ENCODE measurements around the gene CFAP157. TPM values are rescaled to one million over a fixed set of nuclear protein-coding genes. Genes with fewer than 3 reads are reported as not detected.

CFAP157 gene
- total RNA-seq, result not detected in 2 replicates

DNA sequence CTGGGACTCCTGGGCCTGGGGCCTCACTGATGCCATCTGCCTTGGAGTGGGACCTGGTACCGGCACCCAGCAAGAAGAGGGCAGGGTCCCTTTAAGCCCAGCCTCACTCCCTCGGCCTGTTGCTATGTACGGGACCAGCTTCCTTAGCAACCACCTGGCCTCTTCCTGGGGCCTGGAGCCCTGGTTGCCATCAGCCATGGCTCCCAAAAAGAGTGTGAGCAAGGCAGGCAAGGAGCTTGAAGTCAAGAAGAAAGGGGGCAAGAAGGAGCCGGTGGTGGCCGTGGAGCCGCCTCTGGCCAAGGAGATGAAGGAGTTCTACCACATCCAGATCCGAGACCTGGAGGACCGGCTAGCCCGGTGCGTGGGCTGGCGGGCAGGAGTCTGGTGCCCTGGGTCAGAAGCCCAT lies at the start of gene CFAP157:
Gene CFAP157 (plus strand): TSS at position 153 of the 406 bp plus-strand sequence. CDS start 44 bp downstream, at position 197.
- TF ChIP-seq, protein P1, sequence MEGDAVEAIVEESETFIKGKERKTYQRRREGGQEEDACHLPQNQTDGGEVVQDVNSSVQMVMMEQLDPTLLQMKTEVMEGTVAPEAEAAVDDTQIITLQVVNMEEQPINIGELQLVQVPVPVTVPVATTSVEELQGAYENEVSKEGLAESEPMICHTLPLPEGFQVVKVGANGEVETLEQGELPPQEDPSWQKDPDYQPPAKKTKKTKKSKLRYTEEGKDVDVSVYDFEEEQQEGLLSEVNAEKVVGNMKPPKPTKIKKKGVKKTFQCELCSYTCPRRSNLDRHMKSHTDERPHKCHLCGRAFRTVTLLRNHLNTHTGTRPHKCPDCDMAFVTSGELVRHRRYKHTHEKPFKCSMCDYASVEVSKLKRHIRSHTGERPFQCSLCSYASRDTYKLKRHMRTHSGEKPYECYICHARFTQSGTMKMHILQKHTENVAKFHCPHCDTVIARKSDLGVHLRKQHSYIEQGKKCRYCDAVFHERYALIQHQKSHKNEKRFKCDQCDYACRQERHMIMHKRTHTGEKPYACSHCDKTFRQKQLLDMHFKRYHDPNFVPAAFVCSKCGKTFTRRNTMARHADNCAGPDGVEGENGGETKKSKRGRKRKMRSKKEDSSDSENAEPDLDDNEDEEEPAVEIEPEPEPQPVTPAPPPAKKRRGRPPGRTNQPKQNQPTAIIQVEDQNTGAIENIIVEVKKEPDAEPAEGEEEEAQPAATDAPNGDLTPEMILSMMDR (conservative IDR thresholded peaks at IDR 0.05; ENCODE audit: low read depth, low read length), result no peak
- DNase-seq (ENCODE audit: low read depth), result no peak
- H3K4me3 ChIP-seq (ENCODE audit: low read depth, low read length), result no peak within 1 kb of the TSS

DNA sequence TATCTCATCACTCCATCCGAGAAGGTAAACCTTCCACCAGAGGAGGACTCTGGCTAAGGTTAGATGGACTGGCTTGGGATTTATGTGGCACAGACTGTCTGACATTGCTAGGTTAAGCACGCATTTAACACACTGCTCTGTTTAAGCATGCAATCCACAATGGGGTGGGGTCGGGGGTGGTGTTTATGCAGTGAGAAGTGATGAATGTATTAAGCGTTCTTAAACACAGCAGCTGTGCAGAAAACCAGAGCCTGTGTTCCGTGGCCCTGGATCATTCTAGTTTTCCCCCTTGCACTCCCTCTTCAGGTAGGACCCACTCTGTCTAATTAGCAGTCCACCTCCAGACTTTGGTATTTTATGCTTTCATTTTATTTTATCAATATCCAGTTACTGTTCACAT lies 48.4 kb upstream of the CFAP157 start:
- TF ChIP-seq, protein P1 (conservative IDR thresholded peaks at IDR 0.05; ENCODE audit: low read depth, low read length), result no peak
- no peak overlapping the region for H3K4me3 ChIP-seq (ENCODE audit: low read depth, low read length)
- DNase-seq (ENCODE audit: low read depth), result no peak

DNA sequence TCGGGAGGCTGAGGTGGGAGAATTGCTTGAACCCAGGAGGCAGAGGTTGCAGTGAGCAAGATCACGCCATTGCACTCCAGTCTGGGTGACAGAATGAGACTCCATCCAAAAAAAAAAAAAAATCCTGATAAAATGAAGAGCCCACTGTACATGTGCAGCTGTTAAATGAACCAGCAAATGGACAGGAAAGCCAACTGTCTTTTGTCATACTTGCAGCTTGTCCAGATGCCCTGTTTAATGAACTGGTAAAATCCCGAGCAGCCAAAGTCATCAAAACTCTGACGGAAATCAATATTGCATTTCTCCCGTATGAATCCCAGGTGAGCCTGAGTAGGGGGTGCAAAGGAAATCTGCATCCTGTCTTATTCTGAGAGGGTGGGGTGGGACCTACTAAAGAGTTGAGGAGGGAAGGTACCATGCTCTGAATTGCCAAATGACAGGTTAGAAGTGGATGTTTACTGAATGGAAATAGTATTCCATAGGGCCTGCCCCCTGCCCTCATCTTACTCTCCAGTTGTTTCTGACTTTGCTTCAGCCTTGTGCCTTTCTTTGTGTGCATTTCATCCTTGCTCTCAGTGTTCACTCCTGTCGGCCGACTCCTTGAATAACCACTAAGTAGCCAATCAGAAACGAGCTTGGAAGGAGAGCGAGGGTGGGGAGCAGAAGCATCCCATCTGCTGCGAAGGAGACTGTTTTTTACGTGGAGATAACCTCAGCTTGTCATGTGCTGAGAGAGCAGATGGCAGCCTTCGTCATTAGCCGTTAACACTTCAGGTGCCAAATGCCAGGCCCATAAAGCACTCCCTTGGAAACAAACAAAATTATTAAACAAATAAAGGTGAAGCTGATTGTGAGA lies 45.7 kb upstream of the CFAP157 start:
- H3K4me3 ChIP-seq (ENCODE audit: low read depth, low read length), result no peak overlapping the region
- DNase-seq (ENCODE audit: low read depth), result no peak

DNA sequence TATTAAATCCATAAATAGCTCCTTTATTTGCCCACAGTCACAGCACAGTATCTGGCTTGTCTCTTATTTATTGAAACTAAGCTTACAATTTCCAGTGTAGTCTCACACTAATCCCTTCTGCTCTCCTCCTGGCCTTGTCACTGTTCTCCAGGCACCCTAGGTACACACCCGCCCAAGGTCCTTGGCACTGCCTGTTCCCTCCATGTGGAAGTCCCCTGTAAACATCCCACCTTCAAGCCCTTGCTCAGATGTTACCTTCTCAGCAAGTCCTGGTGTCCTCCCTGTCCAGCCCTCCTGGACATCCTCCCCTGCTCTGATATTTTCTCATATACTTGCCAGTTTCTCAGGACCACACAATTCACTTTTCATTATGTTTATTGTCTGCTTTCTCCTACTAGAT lies 44.2 kb upstream of the CFAP157 start:
- no peak for DNase-seq (ENCODE audit: low read depth)
- H3K4me3 ChIP-seq (ENCODE audit: low read depth, low read length), result no peak overlapping the region
- TF ChIP-seq, protein P1 (conservative IDR thresholded peaks at IDR 0.05; ENCODE audit: low read depth, low read length), result no peak

More for the DNA sequence above, 45.7 kb upstream of the CFAP157 start:
- TF ChIP-seq, protein P1 (conservative IDR thresholded peaks at IDR 0.05; ENCODE audit: low read depth, low read length), result no peak

DNA sequence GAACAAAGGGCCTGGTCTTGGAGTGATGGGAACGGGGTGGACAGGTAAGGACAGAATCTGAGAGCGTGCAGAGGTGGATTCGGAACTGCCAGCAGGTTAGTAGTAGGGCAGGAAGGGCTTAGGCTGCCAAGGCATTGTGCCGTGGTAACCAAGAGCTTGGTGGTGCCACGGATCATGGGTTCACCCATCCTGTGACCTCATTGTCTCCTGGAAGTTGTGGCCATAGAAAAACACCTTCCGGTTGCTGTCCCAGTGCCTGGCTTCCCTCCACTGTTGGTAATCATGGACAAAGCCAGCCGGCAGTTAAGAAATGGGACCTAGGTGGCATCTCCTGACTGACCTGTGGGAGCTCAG lies 42.5 kb upstream of the CFAP157 start:
- DNase-seq (ENCODE audit: low read depth), result no peak
- TF ChIP-seq, protein P1 (conservative IDR thresholded peaks at IDR 0.05; ENCODE audit: low read depth, low read length), result no peak
- H3K4me3 ChIP-seq (ENCODE audit: low read depth, low read length), result no peak overlapping the region

DNA sequence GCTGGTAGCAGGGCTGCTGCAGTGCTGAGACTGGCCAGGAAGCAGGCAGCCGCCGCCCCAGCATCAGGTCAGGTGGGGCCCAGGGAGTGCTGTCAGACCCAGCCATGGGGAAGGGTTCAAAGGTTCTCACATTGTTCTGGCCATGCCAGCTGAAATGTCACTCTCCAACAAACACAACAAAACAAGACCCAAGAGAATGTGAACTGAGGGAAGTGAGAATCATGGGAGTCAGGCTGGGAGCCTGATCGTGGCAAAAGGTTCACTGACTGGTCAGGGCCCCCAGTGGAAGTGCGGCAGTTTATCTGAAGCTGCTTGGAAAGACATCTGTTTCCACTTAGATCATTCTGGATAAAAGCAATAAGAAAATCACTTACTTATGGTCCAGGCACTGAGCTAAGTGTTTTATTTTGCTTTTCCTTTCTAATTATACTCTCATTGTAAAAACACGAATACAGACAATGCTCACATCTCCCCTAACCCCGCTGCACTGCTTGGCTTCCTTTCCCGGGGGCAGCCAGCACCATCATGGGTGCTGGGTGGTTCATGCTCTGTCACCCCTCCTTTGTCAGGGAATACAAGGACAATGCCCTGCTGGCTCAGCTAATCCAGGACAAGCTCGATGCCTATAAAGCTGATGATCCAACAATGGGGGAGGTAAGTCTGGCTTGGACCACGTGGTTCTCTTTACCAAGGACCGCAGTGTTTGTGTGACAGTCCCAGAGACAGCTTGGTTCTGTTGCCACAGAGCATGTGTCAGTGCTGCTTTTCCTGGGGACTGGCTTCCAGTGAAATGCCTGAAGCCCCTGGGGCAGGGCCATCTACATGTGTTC lies 41.9 kb upstream of the CFAP157 start:
- H3K4me3 ChIP-seq (ENCODE audit: low read depth, low read length), result no peak overlapping the region
- no peak for DNase-seq (ENCODE audit: low read depth)
- TF ChIP-seq, protein P1 (conservative IDR thresholded peaks at IDR 0.05; ENCODE audit: low read depth, low read length), result no peak
